ENCODE measurements around the gene ZFP1.

DNA sequence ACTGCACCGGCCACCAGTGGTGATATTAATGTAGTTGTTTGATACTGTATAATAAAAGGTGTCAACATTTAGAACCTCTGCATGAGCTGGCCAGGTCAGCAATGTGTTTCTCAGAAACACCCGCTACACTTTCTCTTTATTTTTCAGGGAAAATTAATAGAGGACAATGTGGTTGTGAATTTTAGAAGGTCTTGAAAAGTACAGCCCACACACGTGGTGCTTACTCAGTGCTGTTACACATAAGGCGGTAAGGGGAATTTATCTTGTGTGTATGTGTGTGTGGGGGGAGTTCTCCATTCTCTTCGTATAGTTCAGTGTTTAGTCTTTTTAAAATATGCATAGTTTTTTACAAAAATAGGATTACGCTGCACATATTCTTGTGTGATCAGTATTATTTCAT, 4.4 kb upstream of the ZFP1 start:
- TF ChIP-seq, protein P1, sequence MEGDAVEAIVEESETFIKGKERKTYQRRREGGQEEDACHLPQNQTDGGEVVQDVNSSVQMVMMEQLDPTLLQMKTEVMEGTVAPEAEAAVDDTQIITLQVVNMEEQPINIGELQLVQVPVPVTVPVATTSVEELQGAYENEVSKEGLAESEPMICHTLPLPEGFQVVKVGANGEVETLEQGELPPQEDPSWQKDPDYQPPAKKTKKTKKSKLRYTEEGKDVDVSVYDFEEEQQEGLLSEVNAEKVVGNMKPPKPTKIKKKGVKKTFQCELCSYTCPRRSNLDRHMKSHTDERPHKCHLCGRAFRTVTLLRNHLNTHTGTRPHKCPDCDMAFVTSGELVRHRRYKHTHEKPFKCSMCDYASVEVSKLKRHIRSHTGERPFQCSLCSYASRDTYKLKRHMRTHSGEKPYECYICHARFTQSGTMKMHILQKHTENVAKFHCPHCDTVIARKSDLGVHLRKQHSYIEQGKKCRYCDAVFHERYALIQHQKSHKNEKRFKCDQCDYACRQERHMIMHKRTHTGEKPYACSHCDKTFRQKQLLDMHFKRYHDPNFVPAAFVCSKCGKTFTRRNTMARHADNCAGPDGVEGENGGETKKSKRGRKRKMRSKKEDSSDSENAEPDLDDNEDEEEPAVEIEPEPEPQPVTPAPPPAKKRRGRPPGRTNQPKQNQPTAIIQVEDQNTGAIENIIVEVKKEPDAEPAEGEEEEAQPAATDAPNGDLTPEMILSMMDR (IDR thresholded peaks at IDR 0.05) = no peak
- no peak for TF ChIP-seq POLR2A (IDR thresholded peaks at IDR 0.05)
